Fibroblast of the aortic adventitia (primary cell): ENCODE measurements around the gene TAF4. TPM values are rescaled to one million over a fixed set of nuclear protein-coding genes. Genes with fewer than 3 reads are reported as not detected.

ENCODE experiments used
- DNase-seq: peaks from one replicate; pipeline ENCODE4 v3.0.0-alpha.2; 2010; ENCODE audit warnings: low read depth
- H3K4me3 ChIP-seq: 2 replicates; pipeline ENCODE4 v1.5.1; 2011; ENCODE audit warnings: low read depth, mild to moderate bottlenecking, control low read depth, low read length, moderate library complexity
- CTCF ChIP-seq: IDR thresholded peaks from 2 replicates; pipeline ENCODE4 v1.5.1; 2011; ENCODE audit warnings: mild to moderate bottlenecking, low read length, control low read depth, inconsistent platforms; ENCODE audit not compliant: insufficient read depth
- total RNA-seq: library from RNA; depleted of rRNA; stranded (reverse); fragments of >200 nt; gene quantifications from 2 replicates; pipeline ENCODE4 v1.2.3, GENCODE V29; 2012; ENCODE audit warnings: low replicate concordance

TAF4 gene
- total RNA-seq, 1 donor, result 5.4 TPM

GRCh38 chr20:62015540-62016288, 50.0 kb downstream of the TAF4 start:
- no peak overlapping the region for H3K4me3 ChIP-seq
- TF ChIP-seq CTCF, result no peak
- DNase-seq, result no peak

- no peak overlapping the region for H3K4me3 ChIP-seq
- no peak for TF ChIP-seq CTCF
- no peak for DNase-seq
Observed at GRCh38 chr20:62014889-62015537, 50.7 kb downstream of the TAF4 start.

- no peak for DNase-seq
- no peak overlapping the region for H3K4me3 ChIP-seq
- TF ChIP-seq CTCF, result no peak
Observed at GRCh38 chr20:62014488-62014775, 51.2 kb downstream of the TAF4 start.

- no peak overlapping the region for H3K4me3 ChIP-seq
- DNase-seq, result no peak
- TF ChIP-seq CTCF, result no peak
Observed at GRCh38 chr20:62012631-62013030, 53.0 kb downstream of the TAF4 start.

- no peak for DNase-seq
- no peak overlapping the region for H3K4me3 ChIP-seq
- no peak for TF ChIP-seq CTCF
Observed at GRCh38 chr20:62011938-62012534, 53.6 kb downstream of the TAF4 start.

GRCh38 chr20:62011403-62011790, 54.3 kb downstream of the TAF4 start:
- H3K4me3 ChIP-seq, result no peak overlapping the region
- peak; percentile 4 for DNase-seq
- TF ChIP-seq CTCF, result no peak
